CD14-positive monocyte (primary cell): ENCODE results near the gene LCP1. TPM values are rescaled to one million over a fixed set of nuclear protein-coding genes. Genes with fewer than 3 reads are reported as not detected.

Experiments
- DNase-seq, 3 donors: peaks; one replicate each; pipeline ENCODE4 v3.0.0-alpha.2; 2011 to 2022
- H2AFZ ChIP-seq: 2 replicates; pipeline ENCODE4 v1.6.0; 2012; ENCODE audit warnings: mild to moderate bottlenecking, low read depth, low read length, inconsistent platforms; ENCODE audit not compliant: insufficient read depth, poor library complexity, severe bottlenecking
- H3K27ac ChIP-seq, 2 donors: 1 replicate in 1 of 2; 2 replicates in 1 of 2; pipeline ENCODE4 v1.5.1; 2012 to 2013; ENCODE audit warnings: low read length in 2 of 2, control low read depth in 1 of 2, inconsistent platforms in 1 of 2, low read depth in 1 of 2, mild to moderate bottlenecking in 1 of 2
- H3K27me3 ChIP-seq, 2 donors: one replicate each; pipeline versions ENCODE4 v1.6.0 to v1.6.1; 2011 to 2013; ENCODE audit warnings: low read length in 2 of 2; ENCODE audit not compliant: control insufficient read depth in 2 of 2, insufficient read depth in 2 of 2
- H3K36me3 ChIP-seq, 2 donors: replicated peaks in 1 of 2; 1 replicate in 1 of 2; 2 replicates in 1 of 2; pipeline versions ENCODE4 v1.5.1 to v1.6.1; 2012 to 2013; ENCODE audit warnings: low read length in 2 of 2, control low read depth in 1 of 2, inconsistent platforms in 1 of 2, mild to moderate bottlenecking in 1 of 2; ENCODE audit not compliant: insufficient read depth in 2 of 2, control insufficient read depth in 1 of 2
- H3K4me1 ChIP-seq, 2 donors: 1 replicate in 1 of 2; 2 replicates in 1 of 2; pipeline versions ENCODE4 v1.5.1 to v1.6.1; 2012 to 2013; ENCODE audit warnings: low read length in 2 of 2, control low read depth in 1 of 2, inconsistent platforms in 1 of 2, mild to moderate bottlenecking in 1 of 2, moderate library complexity in 1 of 2; ENCODE audit not compliant: insufficient read depth in 2 of 2, control insufficient read depth in 1 of 2
- H3K4me2 ChIP-seq: replicated peaks from 2 replicates; pipeline ENCODE3; 2012; ENCODE audit warnings: low read length, moderate library complexity, mild to moderate bottlenecking; ENCODE audit not compliant: poor library complexity, severe bottlenecking; ENCODE audit errors: extremely low read depth
- H3K4me3 ChIP-seq, 3 experiments: fragments of 200-600 bp in 1 of 3; sonication (generic) in 1 of 3; replicated peaks in 1 of 3; 1 replicate in 2 of 3; 2 replicates in 1 of 3; pipeline ENCODE4 v1.5.1; 2011 to 2013; ENCODE audit warnings: low read length in 3 of 3, mild to moderate bottlenecking in 3 of 3, control low read depth in 2 of 3, low read depth in 2 of 3, inconsistent platforms in 1 of 3, moderate library complexity in 1 of 3
- H3K79me2 ChIP-seq: 2 replicates; pipeline ENCODE4 v1.6.0; 2012; ENCODE audit warnings: mild to moderate bottlenecking, control low read depth, inconsistent platforms, low read length, moderate library complexity; ENCODE audit not compliant: insufficient read depth
- H3K9ac ChIP-seq: 2 replicates; pipeline ENCODE4 v1.6.0; 2017; ENCODE audit warnings: low read length, mild to moderate bottlenecking; ENCODE audit not compliant: insufficient read depth, poor library complexity, severe bottlenecking
- H3K9me3 ChIP-seq, 2 donors: replicated peaks in 1 of 2; 1 replicate in 1 of 2; 2 replicates in 1 of 2; pipeline versions ENCODE4 v1.5.1 to v1.6.1; 2012 to 2013; ENCODE audit warnings: low read length in 2 of 2, control low read depth in 1 of 2; ENCODE audit not compliant: control insufficient read depth in 1 of 2, insufficient read depth in 1 of 2
- H4K20me1 ChIP-seq: 2 replicates; pipeline ENCODE4 v1.6.0; 2012; ENCODE audit warnings: mild to moderate bottlenecking, low read length, control low read depth, moderate library complexity; ENCODE audit not compliant: insufficient read depth
- H3K27ac Mint-ChIP-seq, 7 donors: one replicate each; pipeline ENCODE4 v1.8.0; 2020; ENCODE audit warnings: mild to moderate bottlenecking in 7 of 7, mixed read lengths in 7 of 7, moderate library complexity in 6 of 7, inconsistent platforms in 2 of 7
- H3K27me3 Mint-ChIP-seq, 3 donors: one replicate each; pipeline ENCODE4 v1.8.0; 2021 to 2022; ENCODE audit warnings: low read depth in 3 of 3, mild to moderate bottlenecking in 3 of 3, mixed read lengths in 3 of 3, moderate library complexity in 3 of 3, inconsistent platforms in 1 of 3
- H3K36me3 Mint-ChIP-seq, 2 donors: one replicate each; pipeline ENCODE4 v1.8.0; 2020; ENCODE audit warnings: mixed read lengths in 2 of 2, inconsistent platforms in 1 of 2, mild to moderate bottlenecking in 1 of 2
- H3K4me1 Mint-ChIP-seq: one replicate; pipeline ENCODE4 v1.8.0; 2020; ENCODE audit warnings: mild to moderate bottlenecking, mixed read lengths
- H3K4me3 Mint-ChIP-seq, 2 donors: one replicate each; pipeline ENCODE4 v1.8.0; 2020; ENCODE audit warnings: mild to moderate bottlenecking in 2 of 2, mixed read lengths in 2 of 2, moderate library complexity in 1 of 2
- H3K9me3 Mint-ChIP-seq, 7 donors: one replicate each; pipeline ENCODE4 v1.8.0; 2020 to 2022; ENCODE audit warnings: mixed read lengths in 7 of 7, mild to moderate bottlenecking in 6 of 7, moderate library complexity in 6 of 7, inconsistent platforms in 2 of 7
- CTCF ChIP-seq: fragments of 200-600 bp; IDR thresholded peaks from one replicate; pipeline ENCODE4 v1.8.0; 2022; ENCODE audit warnings: antibody characterized with exemption, mild to moderate bottlenecking
- WGBS: methylation state at CpG from one replicate; pipeline ENCODE4 v1.1.5; 2013; ENCODE audit warnings: missing lambda C conversion rate; ENCODE audit not compliant: insufficient coverage; 5-methylcytosine and 5-hydroxymethylcytosine counted together
- intact Hi-C, 2 donors: fragments of 100-400 bp; cut with micrococcal nuclease; formaldehyde crosslinking; loops; one replicate each; pipeline versions ENCODE4 v1.15.0 to v1.15.1; 2023
- polyA plus RNA-seq, 3 donors: library from polyadenylated mRNA; depleted of rRNA in 1 of 3; unstranded in 2 of 3; stranded (reverse) in 1 of 3; fragments of 300-500 nt in 2 of 3; fragments of >200 nt in 1 of 3; fragmentation: Illumina TruSeq in 2 of 3; gene quantifications; 1 replicate in 2 of 3; 2 replicates in 1 of 3; pipeline ENCODE4 v1.2.3, GENCODE V29; 2012 to 2021

Gene LCP1
- polyA plus RNA-seq, 3 donors: 653 to 2,003 (median 1,636) TPM

GRCh38 chr13:46111151-46111550, 70.8 kb downstream of the LCP1 start:
- intact Hi-C loops: no loop called here
- Mint-ChIP-seq H3K9me3 (peaks cover 0 to 1% (median 0%) of the 10 kb centered on the region in 7 donors), H3K36me3 (no peaks in the 10 kb centered on the region), H3K4me3 (no peak overlapping the region), H3K27me3 (peaks cover 0 to 3% (median 0%) of the 10 kb centered on the region in 3 donors), H3K4me1 (peaks cover 18% of the 10 kb centered on the region), H3K27ac (no peak overlapping the region)
- Histone ChIP-seq H3K79me2 (no peaks in the 10 kb centered on the region), H3K4me3 (no peak overlapping the region), H4K20me1 (no peaks in the 10 kb centered on the region), H3K9ac (no peak overlapping the region), H3K27ac (no peak overlapping the region), H3K36me3 (no peaks in the 10 kb centered on the region), H2AFZ (no peak overlapping the region), H3K4me1 (peaks cover 4 to 11% of the 10 kb centered on the region in 2 donors), H3K27me3 (no peaks in the 10 kb centered on the region), H3K9me3 (no peaks in the 10 kb centered on the region), H3K4me2 (no peak overlapping the region)
- DNase-seq: no peak
- no peak for TF ChIP-seq CTCF

DNA sequence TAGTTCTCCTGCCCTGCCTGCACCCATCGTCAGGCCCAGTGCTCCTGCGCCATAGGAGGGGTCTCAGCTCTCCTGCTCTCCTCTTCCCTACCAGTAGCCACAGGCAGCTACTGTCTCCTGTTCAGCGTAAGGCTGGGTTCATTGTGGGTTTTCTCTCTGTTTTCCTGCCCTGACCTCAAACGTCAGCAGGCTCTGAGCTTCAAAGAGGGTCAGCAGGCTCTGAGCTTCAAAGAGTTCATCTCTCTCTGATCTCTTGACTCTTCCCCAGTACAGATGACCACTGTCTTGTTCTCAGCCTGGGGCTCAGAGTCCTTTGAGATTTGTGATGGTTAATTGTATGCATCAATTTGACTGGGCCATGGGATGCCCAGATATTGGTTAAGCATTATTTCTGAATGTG, 72.5 kb downstream of the LCP1 start:
- H3K27ac ChIP-seq: no peak overlapping the region
- Mint-ChIP-seq H3K27ac (peak overlapping the region in 1 of 7 donors; percentile 47), H3K9me3 (peaks cover 0 to 1% (median 0%) of the 10 kb centered on the region in 7 donors), H3K4me1 (peaks cover 13% of the 10 kb centered on the region), H3K36me3 (no peaks in the 10 kb centered on the region), H3K27me3 (peaks cover 0 to 3% (median 2%) of the 10 kb centered on the region in 3 donors), H3K4me3 (no peak overlapping the region)
- no peak overlapping the region for H3K9ac ChIP-seq
- DNase-seq: no peak
- H4K20me1 ChIP-seq: no peaks in the 10 kb centered on the region
- 100% methylated on average over 1 of the region's 4 CpGs for WGBS
- H3K36me3 ChIP-seq: no peaks in the 10 kb centered on the region
- intact Hi-C loops: no loop called here
- peaks cover 4 to 7% of the 10 kb centered on the region in 2 donors for H3K4me1 ChIP-seq
- H3K9me3 ChIP-seq: no peaks in the 10 kb centered on the region
- no peaks in the 10 kb centered on the region for H3K79me2 ChIP-seq
- H3K27me3 ChIP-seq: no peaks in the 10 kb centered on the region
- H2AFZ ChIP-seq: no peak overlapping the region
- no peak overlapping the region for H3K4me2 ChIP-seq
- TF ChIP-seq CTCF: no peak
- H3K4me3 ChIP-seq: no peak overlapping the region
